ENCODE measurements around the gene WNT3.

DNA sequence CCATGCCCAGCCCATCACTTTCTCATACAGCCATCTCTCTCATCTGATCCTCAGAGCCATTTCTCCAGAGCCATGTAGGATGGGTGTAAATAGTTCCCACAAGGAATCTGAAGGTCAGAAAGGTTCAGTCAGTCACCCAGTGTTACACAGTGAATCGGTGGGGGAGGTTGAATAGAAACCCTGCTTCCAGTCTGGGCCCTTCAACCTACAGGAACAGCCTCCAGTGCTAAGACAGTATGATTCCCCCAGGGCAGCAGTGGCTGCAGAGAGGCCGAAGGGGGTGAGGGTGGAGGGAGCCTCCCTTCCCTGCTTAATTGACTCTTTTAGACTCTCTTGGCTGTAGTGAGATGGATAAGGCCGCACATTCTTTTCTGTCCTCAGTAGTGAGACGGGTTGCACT is 36.5 kb upstream of the WNT3 start:
- TF ChIP-seq, protein P1, sequence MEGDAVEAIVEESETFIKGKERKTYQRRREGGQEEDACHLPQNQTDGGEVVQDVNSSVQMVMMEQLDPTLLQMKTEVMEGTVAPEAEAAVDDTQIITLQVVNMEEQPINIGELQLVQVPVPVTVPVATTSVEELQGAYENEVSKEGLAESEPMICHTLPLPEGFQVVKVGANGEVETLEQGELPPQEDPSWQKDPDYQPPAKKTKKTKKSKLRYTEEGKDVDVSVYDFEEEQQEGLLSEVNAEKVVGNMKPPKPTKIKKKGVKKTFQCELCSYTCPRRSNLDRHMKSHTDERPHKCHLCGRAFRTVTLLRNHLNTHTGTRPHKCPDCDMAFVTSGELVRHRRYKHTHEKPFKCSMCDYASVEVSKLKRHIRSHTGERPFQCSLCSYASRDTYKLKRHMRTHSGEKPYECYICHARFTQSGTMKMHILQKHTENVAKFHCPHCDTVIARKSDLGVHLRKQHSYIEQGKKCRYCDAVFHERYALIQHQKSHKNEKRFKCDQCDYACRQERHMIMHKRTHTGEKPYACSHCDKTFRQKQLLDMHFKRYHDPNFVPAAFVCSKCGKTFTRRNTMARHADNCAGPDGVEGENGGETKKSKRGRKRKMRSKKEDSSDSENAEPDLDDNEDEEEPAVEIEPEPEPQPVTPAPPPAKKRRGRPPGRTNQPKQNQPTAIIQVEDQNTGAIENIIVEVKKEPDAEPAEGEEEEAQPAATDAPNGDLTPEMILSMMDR (IDR thresholded peaks at IDR 0.05): no peak
- no peak for TF ChIP-seq POLR2A (IDR thresholded peaks at IDR 0.05)

All from transverse colon (tissue), 3 donors.